GM23338 (cell line): ENCODE data around the gene LST1. TPM values are rescaled to one million over a fixed set of nuclear protein-coding genes. Genes with fewer than 3 reads are reported as not detected.

ENCODE experiments used
- ATAC-seq: fragments of 200-7000 bp; cut with Tn5 transposase; 3 replicates; pipeline ENCODE4 v1.9.1; 2020
- DNase-seq: peaks from one replicate; pipeline ENCODE4 v3.0.0-alpha.2; 2015; ENCODE audit warnings: low spot score
- H2AFZ ChIP-seq: fragments of 200-600 bp; sonication (generic); 2 replicates; pipeline ENCODE4 v1.8.0; 2016; ENCODE audit warnings: antibody characterized with exemption, mild to moderate bottlenecking, moderate library complexity
- H3F3A ChIP-seq: fragments of 200-600 bp; sonication (generic); replicated peaks from 2 replicates; pipeline ENCODE4 v1.8.0; 2017; ENCODE audit warnings: antibody characterized with exemption, mixed run types, low read depth
- H3K27ac ChIP-seq: fragments of 200-600 bp; sonication (generic); 2 replicates; pipeline ENCODE4 v1.6.1; 2016; ENCODE audit warnings: low read depth
- H3K27me3 ChIP-seq: fragments of 200-600 bp; sonication (generic); 2 replicates; pipeline ENCODE4 v1.8.0; 2016; ENCODE audit warnings: mild to moderate bottlenecking, mixed run types, moderate library complexity; ENCODE audit not compliant: insufficient read depth
- H3K36me3 ChIP-seq: fragments of 200-600 bp; sonication (generic); 2 replicates; pipeline ENCODE4 v1.8.0; 2016; ENCODE audit warnings: mild to moderate bottlenecking; ENCODE audit not compliant: insufficient read depth
- H3K4me1 ChIP-seq: fragments of 200-600 bp; sonication (generic); 2 replicates; pipeline ENCODE4 v1.8.0; 2016; ENCODE audit warnings: mild to moderate bottlenecking, moderate library complexity; ENCODE audit not compliant: insufficient read depth
- H3K4me2 ChIP-seq: fragments of 200-600 bp; sonication (generic); 2 replicates; pipeline ENCODE4 v1.7.1; 2017; ENCODE audit warnings: mixed run types
- H3K4me3 ChIP-seq: fragments of 200-600 bp; sonication (generic); 2 replicates; pipeline ENCODE4 v1.6.1; 2016; ENCODE audit warnings: mixed run types
- H3K79me2 ChIP-seq: fragments of 200-600 bp; sonication (generic); replicated peaks from 2 replicates; pipeline ENCODE4 v1.8.0; 2017; ENCODE audit warnings: mild to moderate bottlenecking; ENCODE audit not compliant: insufficient read depth
- H3K9me2 ChIP-seq: fragments of 200-600 bp; sonication (generic); 2 replicates; pipeline ENCODE4 v1.8.0; 2017; ENCODE audit not compliant: insufficient read depth
- H4K20me1 ChIP-seq: fragments of 200-600 bp; sonication (generic); replicated peaks from 2 replicates; pipeline ENCODE4 v1.8.0; 2017; ENCODE audit warnings: mild to moderate bottlenecking; ENCODE audit not compliant: insufficient read depth
- H3K27ac Mint-ChIP-seq: 2 replicates; pipeline ENCODE4 v1.8.0; 2020; ENCODE audit warnings: inconsistent platforms, mild to moderate bottlenecking, moderate library complexity, mixed read lengths
- H3K27me3 Mint-ChIP-seq: 3 replicates; pipeline ENCODE4 v1.8.0; 2022; ENCODE audit warnings: low read depth, mild to moderate bottlenecking, moderate library complexity, mixed read lengths, inconsistent platforms; ENCODE audit not compliant: insufficient read depth, poor library complexity
- H3K36me3 Mint-ChIP-seq: 3 replicates; pipeline ENCODE4 v1.8.0; 2021; ENCODE audit warnings: low read depth, mild to moderate bottlenecking, inconsistent platforms, moderate library complexity, mixed read lengths
- H3K4me1 Mint-ChIP-seq: 3 replicates; pipeline ENCODE4 v1.8.0; 2020; ENCODE audit warnings: mild to moderate bottlenecking, inconsistent platforms, mixed read lengths
- H3K4me3 Mint-ChIP-seq: 3 replicates; pipeline ENCODE4 v1.8.0; 2021; ENCODE audit warnings: moderate library complexity, mild to moderate bottlenecking, inconsistent platforms, mixed read lengths
- H3K9me3 Mint-ChIP-seq: 3 replicates; pipeline ENCODE4 v1.8.0; 2020; ENCODE audit warnings: moderate library complexity, mild to moderate bottlenecking, inconsistent platforms, mixed read lengths
- CREB1 ChIP-seq: fragments of 250-450 bp; sonication (Bioruptor Pico); IDR thresholded peaks from 2 replicates; pipeline ENCODE4 v1.5.0; 2020; ENCODE audit warnings: low read depth, mild to moderate bottlenecking, moderate library complexity
- CTCF ChIP-seq, 2 experiments: fragments of 200-600 bp in 1 of 2; sonication (generic) in 1 of 2; conservative IDR thresholded peaks; 2 replicates each; pipeline versions ENCODE4 v1.5.1 to v1.6.1; 2016 to 2017; ENCODE audit warnings: antibody characterized with exemption in 2 of 2, low read depth in 2 of 2, mild to moderate bottlenecking in 2 of 2, moderate library complexity in 1 of 2
- EZH2 ChIP-seq: fragments of 200-600 bp; sonication (generic); IDR thresholded peaks from one replicate; pipeline ENCODE4 v1.8.0; 2017; ENCODE audit warnings: antibody characterized with exemption, mild to moderate bottlenecking, low read depth; ENCODE audit not compliant: unreplicated experiment
- EZH2phosphoT487 ChIP-seq: fragments of 200-600 bp; sonication (generic); IDR thresholded peaks from one replicate; pipeline ENCODE4 v1.8.1; 2018; ENCODE audit warnings: antibody characterized with exemption; ENCODE audit not compliant: unreplicated experiment
- JUNB ChIP-seq: IDR thresholded peaks from one replicate; pipeline ENCODE4 v1.6.1; 2016; ENCODE audit warnings: antibody characterized with exemption; ENCODE audit not compliant: unreplicated experiment
- NANOG ChIP-seq: IDR thresholded peaks from 2 replicates; pipeline ENCODE4 v1.6.1; 2016; ENCODE audit warnings: antibody characterized with exemption, borderline replicate concordance
- POLR2AphosphoS5 ChIP-seq: IDR thresholded peaks from 2 replicates; pipeline ENCODE4 v1.6.1; 2016; ENCODE audit warnings: antibody characterized with exemption, low read depth
- REST ChIP-seq: IDR thresholded peaks from one replicate; pipeline ENCODE4 v1.6.1; 2018; ENCODE audit warnings: antibody characterized with exemption; ENCODE audit not compliant: unreplicated experiment
- STAT1 ChIP-seq: IDR thresholded peaks from one replicate; pipeline ENCODE4 v1.6.1; 2016; ENCODE audit warnings: antibody characterized with exemption; ENCODE audit not compliant: unreplicated experiment
- ZNF114 ChIP-seq: fragments of 250-450 bp; sonication (Bioruptor Pico); IDR thresholded peaks from 2 replicates; pipeline ENCODE4 v1.5.0; 2020; ENCODE audit warnings: mild to moderate bottlenecking, moderate library complexity
- ZNF331 ChIP-seq: fragments of 250-450 bp; sonication (Bioruptor Pico); IDR thresholded peaks from 2 replicates; pipeline ENCODE4 v1.5.0; 2020; ENCODE audit warnings: low read depth, mild to moderate bottlenecking, moderate library complexity
- polyA plus RNA-seq: library from polyadenylated mRNA; unstranded; fragments of >200 nt; fragmentation: Nextera tagmentation; extraction: Ambion mirVana; gene quantifications from 2 replicates; pipeline ENCODE4 v1.2.1, GENCODE V29; 2016
- total RNA-seq: library from RNA; depleted of rRNA; stranded (reverse); fragments of >200 nt; shearing (Covaris generic); gene quantifications from 2 replicates; pipeline ENCODE4 v1.2.3, GENCODE V29; 2014
- TF ChIP-seq, protein P1 (sequence below): IDR thresholded peaks from 2 replicates; pipeline ENCODE4 v1.6.1; 2016; ENCODE audit warnings: antibody characterized with exemption
- TF ChIP-seq, protein P2 (sequence below): fragments of 250-450 bp; sonication (Bioruptor Pico); IDR thresholded peaks from 2 replicates; pipeline ENCODE4 v1.5.0; 2020; ENCODE audit warnings: mild to moderate bottlenecking, moderate library complexity

The LST1 gene
- total and polyA plus RNA-seq, 2 experiments from 2014 or later, result 0.37 TPM; not detected in 1

DNA sequence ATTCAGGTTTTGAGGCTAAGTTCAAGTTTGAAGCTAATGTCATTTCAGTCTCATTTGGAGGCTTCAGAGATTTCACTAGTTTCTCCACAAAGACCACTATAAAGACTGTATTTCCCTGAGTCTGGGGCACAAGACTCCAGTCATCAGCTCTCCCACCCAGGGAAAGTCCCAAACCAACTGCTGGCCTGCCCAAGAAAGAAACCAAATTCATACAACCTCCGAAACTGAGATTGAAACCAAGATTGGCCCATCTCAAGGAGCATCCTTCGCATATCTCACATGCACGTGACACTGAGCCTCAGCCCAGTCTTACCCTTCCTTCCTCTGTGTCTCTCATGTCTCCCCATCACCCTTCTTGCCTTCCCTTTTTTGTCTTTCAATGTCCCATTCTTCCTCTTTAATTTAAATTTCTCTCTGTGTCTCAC lies 17.5 kb upstream of the LST1 start:
- Mint-ChIP-seq H3K27me3 (peaks cover 7% of the 10 kb centered on the region), H3K4me1 (peaks cover 10% of the 10 kb centered on the region), H3K27ac (no peak overlapping the region), H3K4me3 (no peak overlapping the region), H3K36me3 (no peaks in the 10 kb centered on the region; the same call in 2 of the 3 replicates), H3K9me3 (no peaks in the 10 kb centered on the region; the same call in 2 of the 3 replicates)
- H4K20me1 ChIP-seq, result no peaks in the 10 kb centered on the region
- DNase-seq (no peak), ATAC-seq (no peak)
- no peaks in the 10 kb centered on the region for H3K36me3 ChIP-seq
- no peaks in the 10 kb centered on the region for H3K79me2 ChIP-seq
- no peak overlapping the region for H3K4me2 ChIP-seq
- peaks cover 5% of the 10 kb centered on the region; the same call in 1 of the 2 replicates for H3K4me1 ChIP-seq
- H3K4me3 ChIP-seq, result no peak overlapping the region
- no peak overlapping the region for H3K27ac ChIP-seq
- 0 out of 2 replicates have a peak, but pooled peaks cover 2% of the 10 kb centered on the region for H3F3A ChIP-seq
- no peak for TF ChIP-seq ZNF114 (CRISPR knock-in tag)
- TF ChIP-seq NANOG, result no peak
- TF ChIP-seq EZH2phosphoT487, result no peak
- TF ChIP-seq CREB1 (CRISPR knock-in tag), result no peak
- TF ChIP-seq, protein P1, sequence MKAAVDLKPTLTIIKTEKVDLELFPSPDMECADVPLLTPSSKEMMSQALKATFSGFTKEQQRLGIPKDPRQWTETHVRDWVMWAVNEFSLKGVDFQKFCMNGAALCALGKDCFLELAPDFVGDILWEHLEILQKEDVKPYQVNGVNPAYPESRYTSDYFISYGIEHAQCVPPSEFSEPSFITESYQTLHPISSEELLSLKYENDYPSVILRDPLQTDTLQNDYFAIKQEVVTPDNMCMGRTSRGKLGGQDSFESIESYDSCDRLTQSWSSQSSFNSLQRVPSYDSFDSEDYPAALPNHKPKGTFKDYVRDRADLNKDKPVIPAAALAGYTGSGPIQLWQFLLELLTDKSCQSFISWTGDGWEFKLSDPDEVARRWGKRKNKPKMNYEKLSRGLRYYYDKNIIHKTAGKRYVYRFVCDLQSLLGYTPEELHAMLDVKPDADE, result no peak
- TF ChIP-seq, protein P2, sequence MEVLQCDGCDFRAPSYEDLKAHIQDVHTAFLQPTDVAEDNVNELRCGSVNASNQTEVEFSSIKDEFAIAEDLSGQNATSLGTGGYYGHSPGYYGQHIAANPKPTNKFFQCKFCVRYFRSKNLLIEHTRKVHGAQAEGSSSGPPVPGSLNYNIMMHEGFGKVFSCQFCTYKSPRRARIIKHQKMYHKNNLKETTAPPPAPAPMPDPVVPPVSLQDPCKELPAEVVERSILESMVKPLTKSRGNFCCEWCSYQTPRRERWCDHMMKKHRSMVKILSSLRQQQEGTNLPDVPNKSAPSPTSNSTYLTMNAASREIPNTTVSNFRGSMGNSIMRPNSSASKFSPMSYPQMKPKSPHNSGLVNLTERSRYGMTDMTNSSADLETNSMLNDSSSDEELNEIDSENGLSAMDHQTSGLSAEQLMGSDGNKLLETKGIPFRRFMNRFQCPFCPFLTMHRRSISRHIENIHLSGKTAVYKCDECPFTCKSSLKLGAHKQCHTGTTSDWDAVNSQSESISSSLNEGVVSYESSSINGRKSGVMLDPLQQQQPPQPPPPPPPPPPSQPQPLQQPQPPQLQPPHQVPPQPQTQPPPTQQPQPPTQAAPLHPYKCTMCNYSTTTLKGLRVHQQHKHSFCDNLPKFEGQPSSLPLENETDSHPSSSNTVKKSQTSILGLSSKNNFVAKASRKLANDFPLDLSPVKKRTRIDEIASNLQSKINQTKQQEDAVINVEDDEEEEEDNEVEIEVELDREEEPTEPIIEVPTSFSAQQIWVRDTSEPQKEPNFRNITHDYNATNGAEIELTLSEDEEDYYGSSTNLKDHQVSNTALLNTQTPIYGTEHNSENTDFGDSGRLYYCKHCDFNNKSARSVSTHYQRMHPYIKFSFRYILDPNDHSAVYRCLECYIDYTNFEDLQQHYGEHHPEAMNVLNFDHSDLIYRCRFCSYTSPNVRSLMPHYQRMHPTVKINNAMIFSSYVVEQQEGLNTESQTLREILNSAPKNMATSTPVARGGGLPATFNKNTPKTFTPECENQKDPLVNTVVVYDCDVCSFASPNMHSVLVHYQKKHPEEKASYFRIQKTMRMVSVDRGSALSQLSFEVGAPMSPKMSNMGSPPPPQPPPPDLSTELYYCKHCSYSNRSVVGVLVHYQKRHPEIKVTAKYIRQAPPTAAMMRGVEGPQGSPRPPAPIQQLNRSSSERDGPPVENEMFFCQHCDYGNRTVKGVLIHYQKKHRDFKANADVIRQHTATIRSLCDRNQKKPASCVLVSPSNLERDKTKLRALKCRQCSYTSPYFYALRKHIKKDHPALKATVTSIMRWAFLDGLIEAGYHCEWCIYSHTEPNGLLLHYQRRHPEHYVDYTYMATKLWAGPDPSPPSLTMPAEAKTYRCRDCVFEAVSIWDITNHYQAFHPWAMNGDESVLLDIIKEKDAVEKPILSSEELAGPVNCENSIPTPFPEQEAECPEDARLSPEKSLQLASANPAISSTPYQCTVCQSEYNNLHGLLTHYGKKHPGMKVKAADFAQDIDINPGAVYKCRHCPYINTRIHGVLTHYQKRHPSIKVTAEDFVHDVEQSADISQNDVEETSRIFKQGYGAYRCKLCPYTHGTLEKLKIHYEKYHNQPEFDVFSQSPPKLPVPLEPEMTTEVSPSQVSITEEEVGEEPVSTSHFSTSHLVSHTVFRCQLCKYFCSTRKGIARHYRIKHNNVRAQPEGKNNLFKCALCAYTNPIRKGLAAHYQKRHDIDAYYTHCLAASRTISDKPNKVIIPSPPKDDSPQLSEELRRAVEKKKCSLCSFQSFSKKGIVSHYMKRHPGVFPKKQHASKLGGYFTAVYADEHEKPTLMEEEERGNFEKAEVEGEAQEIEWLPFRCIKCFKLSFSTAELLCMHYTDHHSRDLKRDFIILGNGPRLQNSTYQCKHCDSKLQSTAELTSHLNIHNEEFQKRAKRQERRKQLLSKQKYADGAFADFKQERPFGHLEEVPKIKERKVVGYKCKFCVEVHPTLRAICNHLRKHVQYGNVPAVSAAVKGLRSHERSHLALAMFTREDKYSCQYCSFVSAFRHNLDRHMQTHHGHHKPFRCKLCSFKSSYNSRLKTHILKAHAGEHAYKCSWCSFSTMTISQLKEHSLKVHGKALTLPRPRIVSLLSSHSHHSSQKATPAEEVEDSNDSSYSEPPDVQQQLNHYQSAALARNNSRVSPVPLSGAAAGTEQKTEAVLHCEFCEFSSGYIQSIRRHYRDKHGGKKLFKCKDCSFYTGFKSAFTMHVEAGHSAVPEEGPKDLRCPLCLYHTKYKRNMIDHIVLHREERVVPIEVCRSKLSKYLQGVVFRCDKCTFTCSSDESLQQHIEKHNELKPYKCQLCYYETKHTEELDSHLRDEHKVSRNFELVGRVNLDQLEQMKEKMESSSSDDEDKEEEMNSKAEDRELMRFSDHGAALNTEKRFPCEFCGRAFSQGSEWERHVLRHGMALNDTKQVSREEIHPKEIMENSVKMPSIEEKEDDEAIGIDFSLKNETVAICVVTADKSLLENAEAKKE (CRISPR knock-in tag), result no peak
- TF ChIP-seq JUNB, result no peak
- TF ChIP-seq REST, result no peak
- TF ChIP-seq STAT1, result no peak
- TF ChIP-seq EZH2, result no peak
- TF ChIP-seq ZNF331 (CRISPR knock-in tag), result no peak
- no peak for TF ChIP-seq CTCF (conservative IDR thresholded peaks at IDR 0.05; ENCODE audit: low read depth in 2 of 2)
- TF ChIP-seq POLR2AphosphoS5, result no peak
- H3K9me2 ChIP-seq, result no peaks in the 10 kb centered on the region
- no peaks in the 10 kb centered on the region for H3K27me3 ChIP-seq
- no peak overlapping the region for H2AFZ ChIP-seq
